GM21723 (cell line): ENCODE measurements around the gene PROSER3.
"Not testable (repeated sequence)": the region's sequence is repeated elsewhere in the genome, so short reads cannot be mapped to it uniquely, and the experiment has no call there.

Experiments
- ATAC-seq: cut with Tn5 transposase; IDR thresholded peaks from one replicate; pipeline ENCODE4 v1.9.1; 2021; ENCODE audit warnings: mild to moderate bottlenecking, moderate library complexity; ENCODE audit not compliant: unreplicated experiment

PROSER3 gene

DNA sequence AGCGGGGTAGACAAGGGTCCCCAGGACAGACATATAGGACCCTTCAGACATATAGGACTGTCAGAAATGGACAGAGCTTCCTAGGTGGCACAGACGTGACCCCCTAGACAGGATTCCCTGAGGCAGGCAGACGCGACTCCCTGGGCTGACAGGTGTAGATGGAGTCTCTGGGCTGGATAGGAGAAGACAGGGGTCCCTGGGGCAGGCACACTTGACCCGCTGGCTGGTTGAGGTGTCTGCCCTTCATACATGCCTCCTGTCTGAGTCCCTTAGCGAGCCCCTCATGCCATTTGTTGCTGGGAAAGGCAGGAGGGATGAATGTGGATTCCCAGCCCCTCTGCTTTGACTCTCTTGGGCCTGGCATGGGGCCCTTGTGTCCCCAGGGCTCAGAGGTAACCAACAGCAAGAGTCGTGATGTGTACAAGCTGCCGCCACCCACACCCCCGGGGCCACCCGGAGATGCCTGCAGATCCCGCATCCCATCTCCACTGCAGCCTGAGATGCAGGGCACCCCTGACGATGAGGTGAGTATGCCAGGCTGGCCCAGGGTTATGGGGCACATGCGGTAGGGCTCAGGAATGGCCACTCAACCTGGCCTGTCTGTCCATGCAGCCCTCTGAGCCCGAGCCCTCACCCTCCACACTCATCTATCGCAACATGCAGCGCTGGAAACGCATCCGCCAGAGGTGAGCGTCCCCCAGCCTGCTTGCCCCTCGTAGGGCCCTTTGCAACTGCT, 4.2 kb upstream of the PROSER3 start:
- ATAC-seq, result no peak

DNA sequence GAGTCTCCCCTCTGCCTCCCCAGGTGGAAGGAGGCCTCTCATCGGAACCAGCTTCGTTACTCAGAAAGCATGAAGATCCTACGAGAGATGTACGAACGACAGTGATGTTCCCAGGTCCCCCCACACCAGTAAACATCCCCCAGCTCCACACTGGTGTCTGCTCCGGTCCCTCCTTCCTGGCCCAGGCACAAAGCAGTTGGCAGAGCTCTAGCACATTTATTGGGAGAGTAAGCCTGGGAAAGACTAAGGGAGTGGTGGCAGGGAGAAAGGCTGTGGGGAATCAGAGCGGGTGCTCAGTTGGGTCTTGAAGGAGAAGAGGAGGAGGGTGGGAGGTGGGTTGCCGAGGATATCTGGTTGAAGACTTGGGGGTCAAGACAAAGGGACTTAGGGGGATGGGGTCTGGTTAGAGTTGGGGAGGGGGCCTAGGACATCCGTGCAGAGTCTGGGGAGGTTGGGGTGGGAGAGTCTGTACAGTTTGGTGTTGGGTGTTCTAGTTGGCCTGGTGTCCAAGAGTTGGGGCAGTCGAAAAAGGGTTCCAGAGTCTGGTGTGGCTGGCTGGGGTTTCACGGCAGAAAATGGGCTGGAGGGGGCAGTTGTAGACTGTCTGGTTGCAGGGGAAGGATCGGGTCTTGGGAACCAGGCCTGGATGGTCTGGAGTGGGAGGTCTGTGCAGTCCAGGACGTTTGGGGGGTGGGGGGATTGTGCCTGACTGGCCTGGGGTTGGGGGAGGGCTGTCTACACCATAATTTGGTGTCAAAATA, 3.4 kb upstream of the PROSER3 start:
- no peak for ATAC-seq

DNA sequence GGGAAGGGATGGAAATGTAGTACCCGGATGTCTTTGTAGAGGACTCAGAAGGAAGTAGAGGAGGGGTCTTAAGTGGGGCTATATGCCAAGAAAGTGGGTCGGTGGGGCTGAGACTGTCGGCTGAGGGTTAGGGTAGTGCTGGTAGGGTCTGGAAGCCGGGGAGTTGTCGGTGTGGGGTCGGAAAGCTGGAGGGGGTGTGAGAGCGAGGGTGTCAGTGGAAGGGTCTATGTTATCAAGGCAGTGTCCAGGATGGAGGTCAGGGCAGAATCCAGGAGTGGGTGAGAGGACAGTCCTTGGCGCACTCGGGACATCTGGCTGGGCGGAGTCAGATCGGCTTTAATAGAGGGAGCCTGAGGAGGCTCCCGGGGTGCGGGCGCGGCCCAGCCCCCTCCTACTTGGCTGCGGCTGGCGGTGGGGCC, 2.8 kb upstream of the PROSER3 start:
- ATAC-seq, result no peak

DNA sequence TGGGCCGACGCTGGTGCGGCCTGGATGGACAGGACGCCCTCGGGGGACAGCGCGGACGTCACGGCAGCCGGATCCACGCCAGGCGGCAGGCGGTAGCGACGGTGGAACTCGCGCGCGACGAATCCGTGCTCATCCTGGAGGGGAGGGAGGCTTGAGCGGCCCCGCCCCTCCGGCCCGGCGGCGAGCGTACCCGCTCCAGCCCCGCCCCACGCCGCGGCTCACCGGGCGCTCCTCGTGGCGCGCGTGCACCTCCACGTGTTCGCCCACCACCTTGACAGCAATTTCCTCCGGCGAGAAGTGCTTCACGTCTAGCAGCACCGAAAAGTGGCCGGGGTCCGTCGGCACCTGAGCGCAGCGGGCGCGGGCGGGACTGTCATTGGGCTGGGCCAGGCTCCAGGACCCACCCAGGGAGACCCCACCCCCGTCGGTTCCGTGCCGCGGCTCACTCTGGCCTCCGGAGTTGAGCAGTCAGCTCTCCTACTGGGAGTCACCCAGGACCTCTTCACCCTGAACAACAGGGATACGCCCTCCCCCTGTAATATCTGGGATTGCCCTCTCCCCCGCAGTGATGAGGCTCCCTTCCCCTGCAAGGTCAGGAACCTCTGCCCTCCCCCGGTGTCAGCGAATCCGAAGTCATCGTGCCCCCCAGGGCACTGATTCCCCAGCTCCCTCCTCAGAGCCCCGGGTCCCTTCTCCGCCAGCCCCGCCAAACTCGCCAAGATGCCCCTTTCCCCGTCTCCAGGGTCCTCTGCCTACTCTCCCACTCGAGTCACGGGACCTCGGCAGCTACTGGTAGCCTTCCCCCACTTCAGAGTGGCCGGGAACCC, 2.2 kb upstream of the PROSER3 start:
- ATAC-seq, result no peak

DNA sequence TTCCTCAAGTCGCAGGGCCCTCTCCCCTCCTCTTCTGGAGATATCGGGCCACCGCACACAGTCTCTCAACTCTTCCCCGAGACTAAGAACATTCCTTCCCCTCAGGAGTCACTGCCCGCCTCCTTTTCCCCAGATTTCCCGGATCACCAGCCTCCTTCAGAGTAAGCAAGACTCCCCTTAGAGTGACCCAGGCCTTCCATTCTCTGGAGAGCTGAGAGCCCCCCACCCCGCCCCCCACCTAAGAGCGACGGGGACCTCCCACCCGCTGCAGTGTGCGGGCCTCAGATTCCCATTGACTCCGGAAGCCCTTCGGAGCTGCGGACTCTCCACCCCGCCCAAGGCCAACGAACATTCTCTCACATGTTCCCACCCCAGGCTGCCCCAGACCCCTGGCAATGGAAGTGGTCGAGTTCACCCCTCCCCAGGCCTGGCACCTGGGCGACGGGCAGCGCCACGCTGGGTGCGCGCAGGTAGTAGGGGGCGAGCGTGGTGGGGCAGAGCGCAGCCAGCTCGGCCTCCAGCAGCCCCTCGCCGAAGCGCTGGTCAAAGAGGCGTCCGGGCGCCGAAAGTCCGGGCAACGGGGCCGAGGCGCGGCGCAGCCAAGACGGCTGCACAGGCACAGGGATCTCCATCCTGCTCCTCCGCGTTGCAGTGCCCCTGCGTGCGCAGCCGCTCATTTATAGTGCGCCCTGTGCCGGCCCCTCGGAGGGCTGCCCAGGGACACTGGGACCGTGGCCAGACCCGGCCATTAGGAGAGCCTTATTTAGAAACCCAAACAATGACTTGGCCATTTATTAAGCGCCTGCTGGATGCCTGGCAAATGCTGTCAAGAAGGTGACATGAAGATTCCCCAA, 1.4 kb upstream of the PROSER3 start, which contains the start of gene HSPB6:
TSS of gene HSPB6 (minus strand) at position 653 of the 854 bp plus-strand sequence. CDS start at position 632, 21 bp downstream.
- no peak for ATAC-seq

DNA sequence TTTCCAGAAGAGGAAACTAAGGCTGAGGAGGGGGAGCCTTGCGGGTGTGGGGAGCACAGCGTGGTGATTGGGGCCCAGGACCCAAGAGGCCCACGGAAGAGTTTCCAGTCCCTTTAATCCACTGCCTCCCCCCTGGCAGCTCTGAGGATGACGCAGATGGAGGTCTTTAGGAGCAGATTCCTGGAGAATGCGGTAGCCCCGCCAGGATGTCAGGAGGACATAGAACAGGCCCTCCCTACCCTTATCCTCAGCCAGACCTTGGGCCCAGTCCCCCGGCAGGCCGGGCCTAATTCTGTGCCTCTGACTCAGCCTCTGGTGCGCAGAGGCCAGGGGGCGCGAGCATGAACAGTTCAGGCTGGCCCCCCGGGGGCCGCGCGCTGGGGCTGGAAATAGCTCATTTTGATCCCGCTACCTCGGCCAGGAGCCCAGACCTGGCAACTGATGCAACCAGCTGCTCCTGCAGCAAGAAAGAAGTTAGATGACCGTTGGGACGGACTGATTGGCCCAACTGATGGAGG, 686 bp upstream of the PROSER3 start:
- no peak for ATAC-seq

DNA sequence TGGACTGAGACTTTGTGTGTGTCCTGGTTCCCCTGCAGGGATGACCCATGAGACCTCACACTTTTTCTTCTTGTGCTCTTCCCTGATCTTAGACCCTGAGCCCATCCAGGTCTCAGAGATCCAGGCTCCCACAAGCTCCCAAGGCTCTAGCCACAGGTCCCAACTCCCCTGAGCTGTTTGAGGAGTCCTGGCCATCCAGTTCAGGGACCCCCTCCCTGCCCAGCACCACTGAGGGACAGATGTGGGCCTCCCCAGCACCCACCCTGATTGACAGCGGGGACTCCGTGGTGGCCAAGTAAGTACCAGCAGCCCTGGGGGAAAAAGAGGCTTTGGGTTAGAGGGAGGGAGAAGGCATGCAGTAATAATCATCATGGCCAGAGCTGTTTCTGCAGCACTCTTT, 1.7 kb downstream of the PROSER3 start:
- ATAC-seq, result no peak

DNA sequence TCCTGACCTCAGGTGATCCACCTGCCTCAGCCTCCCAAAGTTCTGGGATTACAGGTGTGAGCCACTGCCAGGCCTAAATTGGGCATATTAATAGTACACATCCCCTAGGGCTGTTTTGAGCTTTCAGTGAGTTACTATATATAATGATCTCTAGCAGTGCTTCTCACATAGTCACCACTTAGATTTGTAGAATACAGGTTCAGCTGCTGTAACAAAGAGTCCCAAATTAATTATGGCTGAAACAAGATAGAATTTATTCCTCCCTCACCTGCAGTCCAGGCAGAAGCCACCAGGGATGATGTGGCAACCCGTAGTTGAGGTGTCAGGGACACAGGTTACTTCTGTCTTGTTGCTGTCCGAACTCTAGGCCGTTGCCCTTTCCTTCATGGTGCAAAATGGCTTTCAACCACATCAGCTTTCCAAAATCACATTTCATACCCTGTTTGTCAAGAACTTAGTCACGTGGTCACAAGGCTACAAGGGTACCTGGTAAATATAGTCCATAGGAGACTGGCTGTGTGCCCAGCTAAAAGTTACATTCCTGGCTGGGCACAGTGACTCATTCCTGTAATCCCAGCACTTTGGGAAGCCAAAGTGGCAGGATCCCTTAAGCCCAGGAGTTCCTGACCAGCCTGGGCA, 2.9 kb downstream of the PROSER3 start:
- no peak for ATAC-seq

DNA sequence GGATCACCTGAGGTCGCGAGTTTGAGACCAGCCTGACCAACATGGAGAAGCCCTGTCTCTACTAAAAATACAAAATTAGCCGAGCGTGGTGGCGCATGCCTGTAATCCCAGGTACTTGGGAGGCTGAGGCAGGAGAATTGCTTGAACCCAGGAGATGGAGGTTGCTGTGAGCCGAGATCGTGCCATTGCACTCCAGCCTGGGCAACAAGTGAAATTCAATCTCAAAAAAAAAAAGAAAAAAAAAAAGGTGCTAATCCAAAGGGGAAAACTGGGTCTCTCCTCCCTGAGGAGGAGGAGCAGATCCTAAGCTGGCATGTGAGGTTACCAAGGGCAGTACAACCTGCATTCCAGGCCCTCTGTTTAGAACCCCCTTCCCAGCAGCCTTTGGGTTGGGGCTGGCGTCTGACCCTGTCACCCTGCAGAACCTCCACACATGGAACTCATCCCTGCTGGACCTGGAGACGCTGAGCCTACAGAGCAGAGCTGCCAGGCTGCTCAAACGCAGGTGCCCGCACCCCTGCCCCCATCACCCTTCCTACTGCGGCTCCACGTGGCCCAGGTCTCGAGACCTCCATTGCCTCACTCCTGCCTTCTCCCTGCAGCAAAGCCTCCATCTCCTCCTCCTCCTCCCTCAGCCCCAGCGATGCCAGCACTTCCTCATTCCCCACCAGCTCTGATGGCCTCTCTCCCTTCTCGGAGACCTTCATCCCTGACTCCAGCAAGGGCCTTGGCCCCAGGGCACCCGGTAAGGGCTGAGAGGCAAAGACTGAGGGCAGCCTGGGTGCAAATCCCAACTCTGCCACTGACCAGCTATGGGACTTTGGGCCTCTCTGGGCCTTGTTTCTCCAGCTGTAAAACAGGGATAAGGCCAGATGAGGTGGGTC, 6.7 kb downstream of the PROSER3 start:
- no peak for ATAC-seq

DNA sequence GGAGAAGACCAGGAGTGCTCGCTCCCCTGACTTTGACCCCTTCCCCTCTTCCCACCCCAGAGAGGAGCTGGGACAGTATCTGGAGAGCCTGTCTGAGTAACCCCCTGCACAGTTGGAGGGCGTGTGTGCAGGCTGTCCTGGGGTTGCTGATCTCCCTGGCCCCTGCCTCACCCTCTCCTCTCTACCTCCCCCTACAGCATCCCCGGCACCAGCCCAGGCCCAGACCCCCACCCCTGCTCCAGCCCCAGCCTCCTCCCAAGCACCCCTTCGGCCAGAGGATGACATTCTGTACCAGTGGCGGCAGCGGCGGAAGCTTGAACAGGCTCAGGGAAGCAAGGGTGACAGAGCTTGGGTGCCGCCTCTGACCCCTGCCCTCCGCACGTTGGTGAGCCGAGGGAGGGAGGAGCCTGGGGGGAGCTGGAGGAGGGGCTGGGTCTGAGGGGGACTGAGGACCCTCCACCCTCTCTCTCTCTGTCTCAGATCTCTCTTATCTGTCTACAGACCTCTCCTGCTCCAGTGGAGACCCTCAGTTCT, 8.7 kb downstream of the PROSER3 start:
- no peak for ATAC-seq

DNA sequence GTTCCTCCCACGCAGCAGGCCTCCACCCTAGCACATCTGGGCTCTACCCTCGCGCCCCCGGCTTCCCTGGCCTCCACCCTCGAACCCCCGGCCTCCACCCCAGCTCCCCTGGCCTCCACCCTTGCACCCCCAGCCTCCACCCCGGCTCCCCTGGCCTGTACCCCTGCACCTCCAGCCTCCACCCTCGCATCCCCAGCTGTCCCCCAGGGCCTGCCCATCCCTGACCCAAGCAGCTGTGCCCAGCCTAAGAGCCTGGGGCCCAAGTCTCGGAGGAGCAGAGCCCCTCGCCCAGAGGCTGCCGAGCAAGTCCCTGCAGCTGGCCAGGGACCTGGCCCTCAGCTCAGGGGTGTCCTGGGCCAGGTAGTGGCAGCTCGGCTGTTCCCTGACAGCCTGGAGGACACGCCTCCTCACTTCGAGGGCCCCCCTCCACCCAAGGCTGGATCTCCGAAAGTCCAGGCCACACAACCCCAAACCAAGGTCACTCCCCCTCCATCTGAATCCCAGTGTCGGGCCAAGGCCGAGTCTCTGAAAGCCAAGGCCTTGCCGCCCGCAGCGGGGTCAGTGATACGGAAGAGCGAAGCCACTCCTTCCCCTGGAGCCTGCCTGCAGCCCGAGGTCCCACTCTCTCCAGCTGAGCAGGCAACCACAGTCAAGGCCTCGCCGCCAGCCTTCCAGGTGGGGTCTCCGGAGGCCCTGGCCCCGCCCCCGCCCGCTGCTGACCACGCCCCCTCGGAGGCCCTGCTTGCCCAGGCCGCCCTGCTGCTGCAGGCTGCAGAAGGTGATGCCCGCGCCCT, 9.5 kb downstream of the PROSER3 start:
- no peak for ATAC-seq

DNA sequence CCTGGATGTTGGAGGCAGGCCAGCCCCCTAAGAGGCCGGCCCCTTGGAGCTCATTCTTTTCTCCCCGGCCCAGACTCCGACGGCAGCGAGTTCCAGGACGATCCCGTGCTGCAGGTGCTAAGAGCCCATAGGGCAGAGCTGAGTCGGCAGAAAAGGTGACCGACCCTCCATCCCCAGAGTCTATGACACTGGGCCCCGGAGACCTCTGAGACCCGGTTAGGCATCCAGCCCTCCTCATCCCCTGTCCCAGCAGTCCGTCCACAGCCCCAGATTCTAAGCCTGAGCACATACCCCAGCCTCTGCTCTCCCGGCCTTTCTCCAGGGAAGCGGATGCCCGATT, 10.1 kb downstream of the PROSER3 start:
- no peak for ATAC-seq

DNA sequence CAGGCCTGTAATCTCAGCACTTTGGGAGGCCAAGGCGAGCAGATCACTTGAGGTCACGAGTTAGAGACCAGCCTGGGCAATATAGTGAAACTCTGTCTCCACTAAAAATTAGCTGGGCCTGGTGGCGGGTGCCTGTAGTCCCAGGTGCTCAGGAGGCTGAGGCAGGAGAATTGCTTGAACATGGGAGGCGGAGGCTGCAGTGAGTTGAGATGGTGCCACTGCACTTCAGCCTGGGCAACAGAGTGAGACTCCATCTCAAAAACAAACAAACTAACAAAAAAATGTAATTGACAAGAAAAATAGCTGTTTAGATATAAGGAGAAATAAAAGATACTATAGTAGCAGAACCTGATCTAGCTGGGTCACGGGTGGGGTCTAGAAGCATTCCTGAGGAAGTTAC, 14.4 kb downstream of the PROSER3 start:
- not testable (repeated sequence) for ATAC-seq

DNA sequence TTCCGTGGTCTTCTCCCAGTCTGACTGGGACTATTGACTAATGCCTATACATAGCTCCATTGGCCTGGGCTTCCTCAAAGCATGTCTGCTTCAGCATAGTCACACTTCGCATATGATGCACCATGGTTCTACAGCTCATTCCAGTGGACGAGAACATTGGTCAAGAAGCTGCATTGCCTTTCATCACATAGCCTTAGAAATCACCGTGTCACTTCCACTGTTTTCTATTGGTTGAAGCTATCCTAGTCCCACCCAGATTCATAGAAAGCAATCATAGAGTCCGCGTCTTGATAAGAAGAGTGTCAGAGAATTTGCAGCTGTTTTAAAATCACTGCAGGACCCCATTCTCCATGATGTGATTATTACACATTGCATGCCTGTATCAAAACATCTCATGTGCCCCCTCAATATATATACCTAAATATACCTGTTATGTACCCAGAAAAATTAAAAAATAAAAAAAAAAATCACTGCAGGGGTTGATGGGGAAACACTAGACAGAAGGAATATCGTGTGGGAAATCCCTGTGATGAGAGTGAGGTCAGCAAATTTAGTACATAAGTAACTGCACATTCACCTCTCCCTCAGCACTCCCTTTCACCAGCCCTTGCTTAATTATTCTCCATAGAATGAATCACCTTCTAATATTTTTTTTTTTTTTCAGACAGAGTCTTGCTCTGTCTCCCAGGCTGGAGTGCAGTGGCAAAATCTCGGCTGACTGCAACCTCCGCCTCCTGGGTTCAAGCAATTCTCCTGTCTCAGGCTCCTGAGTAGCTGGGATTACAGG, 15.2 kb downstream of the PROSER3 start:
- no peak for ATAC-seq

DNA sequence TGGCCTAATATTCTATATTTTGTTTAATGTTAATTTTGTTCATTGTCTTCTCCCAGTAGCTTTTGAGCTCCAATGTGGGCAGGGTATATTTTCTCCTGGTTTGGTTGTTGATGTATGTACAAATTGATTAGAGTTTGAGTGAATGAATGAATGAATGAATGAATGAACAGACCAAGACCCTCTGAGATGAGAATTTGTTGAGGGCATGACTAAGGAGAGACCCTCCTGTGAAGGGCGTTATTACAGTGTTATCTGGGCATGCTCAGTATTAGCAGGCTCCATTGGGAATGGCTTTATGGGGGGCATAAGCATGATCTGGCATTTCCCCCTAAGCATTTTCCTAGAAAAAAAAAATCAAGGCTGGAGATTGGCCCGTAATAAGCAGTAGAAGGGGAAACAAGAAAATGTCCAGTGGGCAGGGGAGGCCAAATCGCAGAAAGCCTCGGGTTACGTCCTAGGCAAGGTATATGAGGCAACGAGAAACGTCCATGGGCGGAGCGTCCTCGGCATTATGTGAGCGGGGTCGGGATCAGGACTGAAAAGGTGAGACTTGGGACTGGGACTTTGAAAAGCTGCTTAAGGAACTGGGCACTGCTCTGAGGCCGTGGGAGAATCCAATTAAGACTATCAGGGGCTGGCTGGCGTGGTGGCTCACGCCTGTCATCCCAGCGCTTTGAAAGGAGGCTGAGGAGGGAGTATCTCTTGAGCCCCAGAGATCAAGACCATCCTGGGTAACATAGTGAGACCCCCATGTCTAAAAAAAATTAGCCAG, 16.5 kb downstream of the PROSER3 start:
- ATAC-seq, result no peak

DNA sequence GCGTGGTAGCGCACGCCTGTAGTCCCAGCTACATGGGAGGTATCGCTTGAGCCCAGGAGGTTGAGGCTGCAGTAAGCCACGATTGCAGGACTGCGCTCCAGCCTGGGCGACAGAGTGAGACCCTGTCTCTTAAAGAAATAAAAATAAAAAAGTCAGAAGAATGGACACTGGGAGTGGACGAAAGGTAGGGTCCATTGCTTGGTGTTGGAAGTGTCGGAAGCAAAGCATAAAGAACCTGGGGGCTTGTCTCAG, 17.0 kb downstream of the PROSER3 start:
- no peak for ATAC-seq
